Epithelial cell of proximal tubule (primary cell): ENCODE data around the gene CEACAM21. TPM values are rescaled to one million over a fixed set of nuclear protein-coding genes. Genes with fewer than 3 reads are reported as not detected.

ENCODE experiments used
- DNase-seq: peaks from one replicate; pipeline ENCODE4 v3.0.0-alpha.2; 2011; ENCODE audit warnings: low read depth
- H3K4me3 ChIP-seq: 2 replicates; pipeline ENCODE4 v1.5.1; 2011; ENCODE audit warnings: low read depth, mild to moderate bottlenecking, low read length
- total RNA-seq: library from RNA; depleted of rRNA; stranded (reverse); fragments of >200 nt; gene quantifications from 2 replicates; pipeline ENCODE4 v1.2.3, GENCODE V29; 2015
- TF ChIP-seq, protein P1 (sequence below): conservative IDR thresholded peaks from 2 replicates; pipeline ENCODE4 v1.5.1; 2012; ENCODE audit warnings: low read depth, mild to moderate bottlenecking, low read length

The CEACAM21 gene
- total RNA-seq, 1 donor from 2014 or later = not detected

GRCh38 chr19:41584260-41584810 is 8.4 kb downstream of the CEACAM21 start:
- TF ChIP-seq, protein P1, sequence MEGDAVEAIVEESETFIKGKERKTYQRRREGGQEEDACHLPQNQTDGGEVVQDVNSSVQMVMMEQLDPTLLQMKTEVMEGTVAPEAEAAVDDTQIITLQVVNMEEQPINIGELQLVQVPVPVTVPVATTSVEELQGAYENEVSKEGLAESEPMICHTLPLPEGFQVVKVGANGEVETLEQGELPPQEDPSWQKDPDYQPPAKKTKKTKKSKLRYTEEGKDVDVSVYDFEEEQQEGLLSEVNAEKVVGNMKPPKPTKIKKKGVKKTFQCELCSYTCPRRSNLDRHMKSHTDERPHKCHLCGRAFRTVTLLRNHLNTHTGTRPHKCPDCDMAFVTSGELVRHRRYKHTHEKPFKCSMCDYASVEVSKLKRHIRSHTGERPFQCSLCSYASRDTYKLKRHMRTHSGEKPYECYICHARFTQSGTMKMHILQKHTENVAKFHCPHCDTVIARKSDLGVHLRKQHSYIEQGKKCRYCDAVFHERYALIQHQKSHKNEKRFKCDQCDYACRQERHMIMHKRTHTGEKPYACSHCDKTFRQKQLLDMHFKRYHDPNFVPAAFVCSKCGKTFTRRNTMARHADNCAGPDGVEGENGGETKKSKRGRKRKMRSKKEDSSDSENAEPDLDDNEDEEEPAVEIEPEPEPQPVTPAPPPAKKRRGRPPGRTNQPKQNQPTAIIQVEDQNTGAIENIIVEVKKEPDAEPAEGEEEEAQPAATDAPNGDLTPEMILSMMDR = no peak
- no peak for DNase-seq
- H3K4me3 ChIP-seq = no peak overlapping the region

GRCh38 chr19:41584931-41585330 is 9.0 kb downstream of the CEACAM21 start:
- H3K4me3 ChIP-seq = no peak overlapping the region
- TF ChIP-seq, protein P1 = no peak
- no peak for DNase-seq

GRCh38 chr19:41586064-41586463 is 10.1 kb downstream of the CEACAM21 start:
- DNase-seq = no peak
- no peak overlapping the region for H3K4me3 ChIP-seq
- TF ChIP-seq, protein P1 = no peak

DNA sequence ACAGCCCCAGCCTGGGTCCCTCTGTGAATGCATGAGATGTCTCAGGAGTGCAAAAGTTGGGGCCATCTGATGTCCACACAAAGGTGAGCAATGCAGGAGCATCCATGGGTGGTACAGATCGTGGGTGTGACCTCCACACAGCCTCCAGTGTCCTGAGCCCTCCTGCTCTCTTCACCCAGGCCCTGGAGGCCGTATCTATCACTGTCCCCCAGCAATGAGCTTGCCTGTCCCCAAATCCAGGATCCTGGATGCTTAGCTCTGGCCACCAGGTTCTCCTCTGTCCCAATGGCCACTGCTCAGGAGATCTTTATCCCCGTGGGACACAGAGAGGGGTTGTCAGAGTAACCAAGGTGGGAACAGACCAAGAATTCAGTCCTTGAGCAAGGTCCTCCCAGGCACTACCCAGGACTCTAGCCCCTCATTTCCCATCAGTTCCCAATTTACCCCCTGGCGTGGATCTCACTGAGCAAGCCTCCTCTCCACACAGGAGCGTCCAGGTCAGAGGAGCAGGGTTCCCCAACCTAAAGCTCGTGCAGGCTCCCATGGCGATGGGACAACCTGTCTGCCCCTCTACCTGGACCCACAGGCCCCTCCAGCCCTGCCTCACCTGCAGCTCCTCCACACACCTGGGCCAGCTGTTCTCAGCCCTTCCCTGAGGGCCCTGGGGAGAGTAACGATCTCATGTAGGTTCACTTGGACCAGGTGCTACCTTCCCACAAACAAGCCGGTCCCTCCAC is 11.3 kb downstream of the CEACAM21 start:
- H3K4me3 ChIP-seq = no peak overlapping the region
- TF ChIP-seq, protein P1 = no peak
- DNase-seq = no peak

- no peak overlapping the region for H3K4me3 ChIP-seq
- no peak for DNase-seq
- TF ChIP-seq, protein P1 = no peak
Measured at GRCh38 chr19:41587838-41588210, 11.9 kb downstream of the CEACAM21 start.

DNA sequence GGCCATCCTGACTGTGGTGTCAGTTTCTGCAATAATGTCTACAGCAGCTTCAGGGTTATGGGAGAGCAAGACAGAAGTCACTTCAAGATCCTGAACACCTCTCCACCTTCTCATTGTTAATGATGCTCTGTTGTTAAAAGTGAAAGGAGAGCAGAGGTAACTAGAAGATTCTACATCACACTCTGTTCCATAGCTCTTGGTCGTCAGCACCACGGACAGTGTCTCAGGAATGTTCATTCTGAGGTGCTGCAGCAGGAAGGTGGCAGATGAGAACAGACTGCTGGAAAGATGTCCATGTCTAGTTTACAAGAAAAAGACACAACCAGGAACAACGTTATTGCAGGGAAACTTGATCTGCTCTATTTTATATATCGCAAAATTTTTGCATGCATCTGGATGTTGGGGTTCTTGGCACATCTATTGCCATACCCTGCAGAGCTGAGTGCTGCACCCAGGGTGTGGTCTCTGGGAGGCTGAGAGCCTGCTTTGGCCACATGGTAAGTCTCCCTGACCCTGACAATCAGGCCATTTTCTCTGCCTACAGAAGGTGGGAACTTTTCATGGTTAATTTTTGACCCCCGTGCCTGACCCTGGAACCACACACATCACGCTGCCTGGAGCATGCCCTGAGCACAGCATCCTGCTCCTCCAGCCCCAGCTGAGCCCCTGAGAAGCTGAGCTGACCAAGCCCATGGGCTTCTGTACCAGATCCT is 12.7 kb downstream of the CEACAM21 start:
- no peak overlapping the region for H3K4me3 ChIP-seq
- DNase-seq = no peak
- TF ChIP-seq, protein P1 = no peak
